NCI-H510A (cell line): ENCODE measurements around the gene TF.
"Not testable (repeated sequence)": the region's sequence is repeated elsewhere in the genome, so short reads cannot be mapped to it uniquely, and the experiment has no call there.

Experiments
- DNase-seq: peaks from one replicate; lab custom pipeline; 2025; lab: John Stamatoyannopoulos, UW

The TF gene

GRCh38 chr3:133745981-133746711, at the start of gene TF:
Gene TF, plus strand, starts transcription at chr3:133746393. Its CDS starts 48 bp downstream, at chr3:133746441.
- DNase-seq = no peak

- no peak for DNase-seq
Observed at GRCh38 chr3:133697960-133698359, 48.2 kb upstream of the TF start.

- no peak for DNase-seq
Observed at GRCh38 chr3:133699467-133699866, 46.7 kb upstream of the TF start.

GRCh38 chr3:133699903-133700302, 46.3 kb upstream of the TF start:
- no peak for DNase-seq

GRCh38 chr3:133700351-133700750, 45.8 kb upstream of the TF start:
- no peak for DNase-seq

GRCh38 chr3:133701435-133702358, 44.5 kb upstream of the TF start:
- no peak for DNase-seq

- no peak for DNase-seq
Observed at GRCh38 chr3:133703915-133704314, 42.3 kb upstream of the TF start.

- no peak for DNase-seq
Observed at GRCh38 chr3:133706033-133706432, 40.2 kb upstream of the TF start.

- no peak for DNase-seq
Observed at GRCh38 chr3:133709139-133709750, 36.9 kb upstream of the TF start.

- no peak for DNase-seq
Observed at GRCh38 chr3:133711013-133711412, 35.2 kb upstream of the TF start.

- DNase-seq = no peak
Observed at GRCh38 chr3:133712017-133712416, 34.2 kb upstream of the TF start.

GRCh38 chr3:133713347-133713746, 32.8 kb upstream of the TF start:
- DNase-seq = no peak

- DNase-seq = no peak
Observed at GRCh38 chr3:133717424-133717823, 28.8 kb upstream of the TF start.

- no peak for DNase-seq
Observed at GRCh38 chr3:133722935-133723334, 23.3 kb upstream of the TF start.

GRCh38 chr3:133730993-133731392, 15.2 kb upstream of the TF start:
- DNase-seq = no peak

GRCh38 chr3:133732231-133732630, 14.0 kb upstream of the TF start:
- not testable (repeated sequence) for DNase-seq

GRCh38 chr3:133733226-133733625, 13.0 kb upstream of the TF start:
- DNase-seq = no peak

GRCh38 chr3:133734305-133734704, 11.9 kb upstream of the TF start:
- DNase-seq = no peak

- DNase-seq = no peak
Observed at GRCh38 chr3:133742351-133743091, 3.7 kb upstream of the TF start.

GRCh38 chr3:133744241-133744640, 2.0 kb upstream of the TF start:
- DNase-seq = no peak

- DNase-seq = no peak
Observed at GRCh38 chr3:133745108-133745507, 1.1 kb upstream of the TF start.

GRCh38 chr3:133746712-133747066, 496 bp downstream of the TF start:
- DNase-seq = no peak
